HG02571 (cell line): Measurements from ENCODE around the gene PGGT1B.
"Not testable (repeated sequence)": the region's sequence is repeated elsewhere in the genome, so short reads cannot be mapped to it uniquely, and the experiment has no call there.

Experiments used
- ATAC-seq: cut with Tn5 transposase; IDR thresholded peaks from one replicate; pipeline ENCODE4 v1.9.1; 2021; ENCODE audit warnings: mild to moderate bottlenecking, moderate library complexity; ENCODE audit not compliant: unreplicated experiment

PGGT1B gene

DNA sequence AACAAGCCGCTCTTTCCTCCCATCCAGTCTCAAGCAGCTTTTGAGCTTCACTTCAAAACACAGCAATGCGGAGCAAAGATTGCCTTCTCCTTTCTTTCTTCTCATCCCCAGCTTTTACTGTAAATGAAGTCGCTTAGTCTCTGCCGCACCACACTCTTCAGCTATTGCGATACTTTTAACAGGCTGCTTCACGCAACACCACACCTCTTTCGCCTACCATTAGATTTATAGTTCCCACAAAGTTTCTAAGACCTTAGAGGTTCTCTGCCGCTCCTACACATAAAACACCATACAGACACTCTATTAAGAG, 711 bp downstream of the PGGT1B start:
- peak; percentile 42 for ATAC-seq

- no peak for ATAC-seq
Observed at GRCh38 chr5:115260248-115260647, 2.4 kb downstream of the PGGT1B start.

GRCh38 chr5:115257981-115258380, 4.7 kb downstream of the PGGT1B start:
- no peak for ATAC-seq

DNA sequence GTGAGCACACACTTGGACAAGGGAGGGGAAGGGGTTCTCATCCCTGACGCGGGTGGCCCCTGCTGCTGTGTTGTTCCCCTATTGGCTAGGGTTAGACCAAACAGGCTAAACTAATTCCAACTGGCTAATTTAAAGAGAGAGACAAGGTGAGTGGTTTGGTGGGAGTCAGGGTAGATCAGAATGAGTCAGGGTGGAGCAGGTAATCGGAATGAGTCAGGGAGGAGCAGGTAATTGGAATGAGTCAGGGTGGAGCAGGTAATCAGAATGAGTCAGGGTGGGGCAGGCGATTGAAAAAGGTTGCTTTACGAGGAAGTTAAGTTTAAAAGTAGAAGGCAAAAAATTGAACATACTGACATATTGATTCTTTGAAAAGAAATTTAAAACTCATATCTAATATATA, 13.3 kb downstream of the PGGT1B start:
- ATAC-seq = not testable (repeated sequence)

DNA sequence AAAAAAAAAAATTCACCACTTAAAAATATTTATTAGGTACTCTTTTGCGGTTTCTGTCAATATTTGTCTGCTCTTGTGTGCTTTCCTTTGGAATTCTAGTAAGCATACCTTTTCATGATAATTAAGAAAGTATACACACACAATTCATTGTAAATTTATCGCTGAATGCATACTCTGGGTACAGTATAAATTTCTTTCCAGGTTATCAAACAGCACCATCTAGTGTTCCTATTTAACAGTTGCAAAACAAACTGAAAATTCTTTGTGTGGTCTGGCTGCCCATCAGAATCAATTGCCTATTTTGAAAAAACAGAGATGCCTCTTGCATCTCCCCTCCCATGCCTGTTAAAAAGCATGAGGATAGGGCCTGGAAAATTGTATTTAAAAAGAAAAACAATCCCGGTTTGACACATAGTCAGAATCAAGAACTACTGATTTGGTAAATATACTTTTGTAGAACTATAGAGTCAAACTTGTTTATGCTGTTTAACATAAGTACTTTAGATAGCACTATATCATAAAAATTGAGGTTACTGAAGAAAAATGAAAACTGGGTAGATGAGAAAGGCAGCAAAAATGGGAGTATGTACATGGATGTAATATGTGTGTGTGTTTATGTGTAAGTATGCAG, 16.2 kb downstream of the PGGT1B start:
- no peak for ATAC-seq

DNA sequence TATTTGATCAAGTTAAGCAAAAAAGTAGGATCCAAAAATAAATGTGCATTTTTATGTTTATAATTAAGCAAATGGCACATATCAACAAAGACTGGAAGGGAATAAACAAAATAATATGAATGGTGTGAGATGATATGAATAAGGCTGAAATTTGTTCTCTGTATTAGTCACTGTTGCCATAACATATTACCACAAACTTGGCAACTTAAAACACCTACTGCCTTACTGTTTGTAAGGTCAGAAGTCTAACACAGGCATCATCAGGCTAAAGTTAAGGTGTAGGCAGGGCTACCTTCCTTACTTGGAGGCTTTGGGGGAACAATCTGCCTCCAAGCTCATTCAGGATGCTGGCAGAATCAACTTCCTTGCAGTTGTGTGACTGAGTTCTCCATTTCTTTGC, 19.3 kb downstream of the PGGT1B start:
- peak; percentile 56 for ATAC-seq

DNA sequence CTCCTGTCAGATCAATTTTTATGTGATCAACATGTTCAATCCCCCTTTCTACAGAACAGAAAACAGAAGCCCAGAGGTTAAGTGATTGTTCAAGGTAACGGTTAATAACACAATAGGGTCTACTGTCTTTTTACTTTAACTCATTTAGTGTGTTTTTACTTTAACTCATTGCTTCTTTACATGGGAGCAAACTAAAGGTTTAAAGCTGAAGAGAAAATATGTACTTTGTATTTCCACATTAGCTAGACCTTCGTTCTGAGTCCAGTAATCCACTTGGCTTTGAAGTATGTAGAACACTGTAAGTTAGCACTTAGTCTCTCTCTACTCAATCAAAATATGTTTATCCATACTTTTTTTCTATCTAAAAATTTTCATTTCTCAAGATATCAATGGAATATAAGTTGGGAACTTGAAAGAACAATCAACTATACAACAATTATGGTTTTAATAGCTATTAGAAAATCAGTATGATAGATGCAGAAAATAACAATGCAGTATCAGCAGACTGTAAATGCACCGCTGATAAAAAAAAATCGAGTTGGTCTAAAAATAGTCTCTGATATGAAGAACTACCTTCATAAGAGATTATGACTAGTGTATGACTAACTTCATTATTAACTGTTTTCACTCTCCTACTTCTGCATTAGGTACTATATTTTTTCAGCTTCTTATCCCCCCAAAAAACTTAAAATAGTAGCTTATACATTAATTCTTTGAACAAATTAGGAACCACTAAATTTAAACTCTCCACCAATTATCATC, 20.6 kb downstream of the PGGT1B start:
- no peak for ATAC-seq

DNA sequence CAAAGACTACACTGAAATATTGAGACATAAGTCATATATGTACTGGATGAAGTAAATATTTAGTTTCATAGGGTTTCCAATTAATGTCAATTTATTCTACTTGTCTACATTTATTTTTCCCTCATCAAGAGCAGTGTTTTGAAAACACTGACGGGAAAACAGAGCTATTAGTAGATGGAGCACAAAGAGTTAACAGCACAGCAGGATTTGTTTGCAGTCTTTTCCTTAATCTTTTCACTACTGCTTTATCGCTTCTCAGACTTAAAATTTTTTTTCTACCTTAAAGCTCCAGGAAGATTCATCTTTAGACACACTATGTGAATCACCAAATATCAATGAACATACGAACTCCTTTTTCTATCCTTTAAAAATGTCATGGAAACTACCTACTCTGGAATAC, 25.6 kb downstream of the PGGT1B start:
- no peak for ATAC-seq

- no peak for ATAC-seq
Observed at GRCh38 chr5:115236599-115236998, 26.1 kb downstream of the PGGT1B start.

GRCh38 chr5:115231598-115231997, 31.1 kb downstream of the PGGT1B start:
- ATAC-seq = no peak

GRCh38 chr5:115229606-115230005, 33.1 kb downstream of the PGGT1B start:
- no peak for ATAC-seq

DNA sequence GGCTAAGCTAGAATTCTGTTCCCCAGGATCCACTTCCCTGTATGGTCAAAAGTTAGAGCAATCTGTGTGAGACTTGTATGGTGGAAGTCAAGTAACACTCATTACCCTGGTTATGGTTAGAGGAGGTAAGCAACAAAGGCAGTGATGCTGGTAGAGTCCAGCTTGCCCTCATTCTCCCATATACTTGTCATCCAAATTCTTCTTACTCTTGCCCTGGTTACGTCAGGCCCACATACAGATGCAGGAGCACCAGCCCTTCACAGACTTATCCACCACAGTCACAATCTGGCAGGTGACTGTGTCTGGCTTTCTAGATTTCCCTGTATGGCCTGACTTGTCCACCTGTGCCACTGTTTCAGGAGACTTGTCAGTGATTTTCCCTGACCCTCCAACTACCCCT, 35.4 kb downstream of the PGGT1B start:
- no peak for ATAC-seq

GRCh38 chr5:115214541-115214940, 48.1 kb downstream of the PGGT1B start:
- ATAC-seq = no peak

DNA sequence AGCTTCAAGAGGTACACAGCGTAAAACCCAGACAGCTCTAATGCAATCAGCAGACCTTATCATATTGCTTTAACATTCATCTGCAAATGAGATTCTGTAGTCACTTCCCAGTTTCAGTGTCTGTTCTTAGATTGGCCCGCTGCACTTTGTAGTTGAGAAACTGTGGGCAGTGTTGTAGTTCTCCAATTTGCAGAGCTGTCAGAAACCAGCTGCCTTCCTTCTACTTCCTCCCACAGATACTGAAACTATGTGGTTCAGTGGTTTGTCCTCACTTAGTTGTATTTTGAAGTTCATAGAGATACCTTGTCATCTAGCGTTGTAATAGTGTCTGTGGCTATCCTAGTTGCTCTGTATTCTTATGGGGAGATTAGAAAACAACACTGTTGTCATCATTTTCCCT, 53.4 kb downstream of the PGGT1B start:
- ATAC-seq = peak; percentile 100

- no peak for ATAC-seq
Observed at GRCh38 chr5:115202952-115203351, 59.7 kb downstream of the PGGT1B start.

DNA sequence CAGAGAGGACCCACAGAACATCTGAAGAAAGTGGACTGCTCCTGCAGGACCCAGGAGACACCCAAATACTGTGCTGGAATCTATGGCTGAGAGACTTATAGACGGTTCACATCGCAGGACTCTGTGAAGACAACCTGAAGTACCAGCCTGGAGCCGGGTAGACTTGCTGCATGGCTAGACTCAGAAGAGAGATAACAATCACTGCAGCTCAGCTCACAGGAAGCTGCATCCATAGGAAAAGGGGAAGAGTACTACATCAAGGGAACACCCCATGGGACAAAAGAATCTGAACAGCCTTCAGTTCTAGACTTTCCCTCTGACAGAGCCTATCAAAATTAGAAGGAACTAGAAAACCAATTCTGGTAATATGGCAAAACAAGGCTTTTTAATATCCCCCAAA, 66.5 kb downstream of the PGGT1B start:
- ATAC-seq = no peak

DNA sequence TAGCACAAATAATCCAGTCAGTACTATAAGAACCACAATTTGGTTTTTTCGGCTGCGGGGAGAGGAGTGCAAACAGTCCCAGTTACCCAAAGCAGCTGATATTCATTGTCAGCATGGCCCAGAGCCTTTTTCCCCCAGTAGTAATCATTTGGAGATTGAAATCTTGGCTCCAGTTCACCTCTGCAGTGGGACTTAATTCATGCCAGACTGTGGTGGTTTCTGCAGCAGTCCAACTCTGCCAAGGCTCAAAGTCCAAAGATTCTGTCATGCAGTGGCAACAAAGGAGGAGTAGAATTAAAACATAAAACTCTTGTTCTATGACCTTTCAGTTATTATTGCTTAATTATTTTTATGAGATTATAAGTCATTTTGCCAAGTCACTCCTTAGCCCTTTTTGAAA, 68.0 kb downstream of the PGGT1B start:
- ATAC-seq = no peak

GRCh38 chr5:115193295-115193694, 69.4 kb downstream of the PGGT1B start:
- no peak for ATAC-seq

GRCh38 chr5:115192098-115192497, 70.6 kb downstream of the PGGT1B start:
- no peak for ATAC-seq

GRCh38 chr5:115191474-115192031, 71.1 kb downstream of the PGGT1B start:
- ATAC-seq = no peak

DNA sequence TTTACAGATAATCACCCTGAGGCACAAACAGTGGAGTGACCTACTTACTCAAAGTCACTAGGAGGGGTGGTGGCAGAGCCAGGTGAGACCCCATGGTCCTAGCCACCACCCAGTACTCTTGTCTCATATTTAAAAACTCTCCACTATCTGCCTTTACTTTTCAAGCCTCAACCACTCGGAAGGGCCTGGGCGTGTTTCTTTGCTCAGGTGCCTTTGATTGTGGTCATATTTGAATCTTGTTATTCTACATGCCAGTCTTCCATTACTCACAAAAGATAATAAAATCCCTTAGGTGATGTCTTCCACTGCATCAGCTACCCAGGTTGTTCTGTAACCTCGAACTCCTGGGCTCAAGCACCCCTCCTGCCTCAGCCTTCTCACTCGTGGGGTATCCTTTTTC, 72.3 kb downstream of the PGGT1B start:
- no peak for ATAC-seq

DNA sequence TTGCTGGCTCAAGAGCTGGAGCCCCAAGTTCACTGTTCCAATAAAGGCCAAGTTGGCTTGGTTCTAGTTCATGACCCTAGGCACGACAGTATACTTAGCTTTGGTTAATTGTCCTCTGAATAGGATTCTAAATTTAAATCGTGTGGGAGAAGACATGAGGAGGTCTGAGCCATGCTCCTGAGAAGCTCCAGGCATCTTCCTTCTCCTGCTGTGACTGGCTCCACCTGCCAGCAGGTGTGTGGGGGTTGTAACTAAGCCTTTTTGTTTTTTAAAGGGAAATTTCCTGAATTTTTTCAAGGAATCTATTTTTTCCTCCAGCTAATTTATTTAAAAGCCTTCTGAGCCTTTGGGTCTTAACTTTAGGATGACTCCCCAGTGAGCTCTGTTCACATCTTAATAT, 72.8 kb downstream of the PGGT1B start:
- no peak for ATAC-seq

- no peak for ATAC-seq
Observed at GRCh38 chr5:115186794-115187193, 75.9 kb downstream of the PGGT1B start.
